Loucy (cell line): ENCODE data around the gene TTPAL.

ENCODE experiments used
- CTCF ChIP-seq: fragments of 200-600 bp; sonication (generic); conservative IDR thresholded peaks from 2 replicates; pipeline ENCODE4 v1.5.1; 2014; ENCODE audit warnings: mild to moderate bottlenecking, antibody characterized with exemption, low read length
- EZH2phosphoT487 ChIP-seq: fragments of 200-600 bp; IDR thresholded peaks from 2 replicates; pipeline ENCODE4 v1.6.1; 2018; ENCODE audit warnings: antibody characterized with exemption, mild to moderate bottlenecking, moderate library complexity, borderline replicate concordance

GRCh38 chr20:44518248-44518647 lies 42.6 kb downstream of the TTPAL start:
- TF ChIP-seq CTCF (no peak), EZH2phosphoT487 (no peak)
